ENCODE measurements around the gene SPHKAP.

The SPHKAP gene

GRCh38 chr2:228102949-228103348 is 78.5 kb downstream of the SPHKAP start:
- Histone ChIP-seq H3K27ac (ENCODE audit: low read length) (no peak overlapping the region), H2AFZ (ENCODE audit: low read depth, low read length) (no peak overlapping the region), H3K27me3 (ENCODE audit: insufficient read depth, low read length, poor library complexity) (no peaks in the 10 kb centered on the region), H3K36me3 (ENCODE audit: insufficient read depth, low read length) (no peaks in the 10 kb centered on the region), H3K9ac (ENCODE audit: low read depth, low read length) (no peak overlapping the region), H3K4me2 (ENCODE audit: insufficient read depth, low read length) (no peak overlapping the region), H3K4me3 (ENCODE audit: low read depth in 1 of 2, low read length in 2 of 2) (no peak overlapping the region), H3K9me3 (ENCODE audit: insufficient read depth, low read length, severe bottlenecking) (no peaks in the 10 kb centered on the region), H3K4me1 (ENCODE audit: insufficient read depth, low read length) (no peaks in the 10 kb centered on the region), H3K79me2 (ENCODE audit: insufficient read depth, low read length) (no peaks in the 10 kb centered on the region), H4K20me1 (ENCODE audit: insufficient read depth, low read length) (no peaks in the 10 kb centered on the region)
- no peak for ATAC-seq (ENCODE audit: insufficient read depth, low read depth)
- no peak for DNase-seq
- TF ChIP-seq EZH2 (IDR thresholded peaks at IDR 0.05; ENCODE audit: borderline replicate concordance, low read depth, low read length, severe bottlenecking) = no peak
- no peak for TF ChIP-seq CTCF (IDR thresholded peaks at IDR 0.05; ENCODE audit: borderline replicate concordance, extremely low read depth, low read length, poor library complexity, severe bottlenecking)

- Histone ChIP-seq H2AFZ (ENCODE audit: low read depth, low read length) (no peak overlapping the region), H3K79me2 (ENCODE audit: insufficient read depth, low read length) (no peaks in the 10 kb centered on the region), H3K27me3 (ENCODE audit: insufficient read depth, low read length, poor library complexity) (no peaks in the 10 kb centered on the region), H3K4me1 (ENCODE audit: insufficient read depth, low read length) (no peaks in the 10 kb centered on the region), H3K4me3 (ENCODE audit: low read depth in 1 of 2, low read length in 2 of 2) (no peak overlapping the region), H3K27ac (ENCODE audit: low read length) (no peak overlapping the region), H3K9me3 (ENCODE audit: insufficient read depth, low read length, severe bottlenecking) (no peaks in the 10 kb centered on the region), H4K20me1 (ENCODE audit: insufficient read depth, low read length) (no peaks in the 10 kb centered on the region), H3K36me3 (ENCODE audit: insufficient read depth, low read length) (no peaks in the 10 kb centered on the region), H3K4me2 (ENCODE audit: insufficient read depth, low read length) (no peak overlapping the region), H3K9ac (ENCODE audit: low read depth, low read length) (no peak overlapping the region)
- DNase-seq (no peak), ATAC-seq (ENCODE audit: insufficient read depth, low read depth) (no peak)
- no peak for TF ChIP-seq CTCF (IDR thresholded peaks at IDR 0.05; ENCODE audit: borderline replicate concordance, extremely low read depth, low read length, poor library complexity, severe bottlenecking)
- no peak for TF ChIP-seq EZH2 (IDR thresholded peaks at IDR 0.05; ENCODE audit: borderline replicate concordance, low read depth, low read length, severe bottlenecking)
Measured at GRCh38 chr2:228094377-228094921, 87.0 kb downstream of the SPHKAP start.

GRCh38 chr2:228092056-228092455 is 89.4 kb downstream of the SPHKAP start:
- Histone ChIP-seq H2AFZ (ENCODE audit: low read depth, low read length) (no peak overlapping the region), H3K4me1 (ENCODE audit: insufficient read depth, low read length) (no peaks in the 10 kb centered on the region), H3K4me2 (ENCODE audit: insufficient read depth, low read length) (no peak overlapping the region), H3K79me2 (ENCODE audit: insufficient read depth, low read length) (no peaks in the 10 kb centered on the region), H3K9ac (ENCODE audit: low read depth, low read length) (no peak overlapping the region), H3K27ac (ENCODE audit: low read length) (no peak overlapping the region), H3K27me3 (ENCODE audit: insufficient read depth, low read length, poor library complexity) (no peaks in the 10 kb centered on the region), H3K9me3 (ENCODE audit: insufficient read depth, low read length, severe bottlenecking) (no peaks in the 10 kb centered on the region), H3K4me3 (ENCODE audit: low read depth in 1 of 2, low read length in 2 of 2) (no peak overlapping the region), H3K36me3 (ENCODE audit: insufficient read depth, low read length) (no peaks in the 10 kb centered on the region), H4K20me1 (ENCODE audit: insufficient read depth, low read length) (no peaks in the 10 kb centered on the region)
- no peak for DNase-seq
- TF ChIP-seq EZH2 (IDR thresholded peaks at IDR 0.05; ENCODE audit: borderline replicate concordance, low read depth, low read length, severe bottlenecking) (no peak), CTCF (IDR thresholded peaks at IDR 0.05; ENCODE audit: borderline replicate concordance, extremely low read depth, low read length, poor library complexity, severe bottlenecking) (no peak)
- no peak for ATAC-seq (ENCODE audit: insufficient read depth, low read depth)

- H4K20me1 ChIP-seq (ENCODE audit: insufficient read depth, low read length) = no peaks in the 10 kb centered on the region
- H3K4me1 ChIP-seq (ENCODE audit: insufficient read depth, low read length) = no peaks in the 10 kb centered on the region
- no peak overlapping the region for H2AFZ ChIP-seq (ENCODE audit: low read depth, low read length)
- no peaks in the 10 kb centered on the region for H3K36me3 ChIP-seq (ENCODE audit: insufficient read depth, low read length)
- no peak overlapping the region for H3K4me3 ChIP-seq (ENCODE audit: low read depth in 1 of 2, low read length in 2 of 2)
- no peak overlapping the region for H3K9ac ChIP-seq (ENCODE audit: low read depth, low read length)
- ATAC-seq (ENCODE audit: insufficient read depth, low read depth) (no peak), DNase-seq (no peak)
- TF ChIP-seq EZH2 (IDR thresholded peaks at IDR 0.05; ENCODE audit: borderline replicate concordance, low read depth, low read length, severe bottlenecking) (no peak), CTCF (IDR thresholded peaks at IDR 0.05; ENCODE audit: borderline replicate concordance, extremely low read depth, low read length, poor library complexity, severe bottlenecking) (no peak)
- no peak overlapping the region for H3K4me2 ChIP-seq (ENCODE audit: insufficient read depth, low read length)
- no peak overlapping the region for H3K27ac ChIP-seq (ENCODE audit: low read length)
- no peaks in the 10 kb centered on the region for H3K9me3 ChIP-seq (ENCODE audit: insufficient read depth, low read length, severe bottlenecking)
- H3K27me3 ChIP-seq (ENCODE audit: insufficient read depth, low read length, poor library complexity) = no peaks in the 10 kb centered on the region
- no peaks in the 10 kb centered on the region for H3K79me2 ChIP-seq (ENCODE audit: insufficient read depth, low read length)
Measured at GRCh38 chr2:228086561-228086960, 94.9 kb downstream of the SPHKAP start.
